Epidermal melanocyte (primary cell): ENCODE results near the gene FAM151A.
A peak's percentile ranks its signal among the peaks of the same experiment; 100 is the strongest.
"Not testable (repeated sequence)": the region's sequence is repeated elsewhere in the genome, so short reads cannot be mapped to it uniquely, and the experiment has no call there.

ENCODE experiments used
- DNase-seq: peaks from one replicate; pipeline ENCODE4 v3.0.0; 2011; ENCODE audit warnings: low spot score; ENCODE audit not compliant: insufficient read length

Gene FAM151A

DNA sequence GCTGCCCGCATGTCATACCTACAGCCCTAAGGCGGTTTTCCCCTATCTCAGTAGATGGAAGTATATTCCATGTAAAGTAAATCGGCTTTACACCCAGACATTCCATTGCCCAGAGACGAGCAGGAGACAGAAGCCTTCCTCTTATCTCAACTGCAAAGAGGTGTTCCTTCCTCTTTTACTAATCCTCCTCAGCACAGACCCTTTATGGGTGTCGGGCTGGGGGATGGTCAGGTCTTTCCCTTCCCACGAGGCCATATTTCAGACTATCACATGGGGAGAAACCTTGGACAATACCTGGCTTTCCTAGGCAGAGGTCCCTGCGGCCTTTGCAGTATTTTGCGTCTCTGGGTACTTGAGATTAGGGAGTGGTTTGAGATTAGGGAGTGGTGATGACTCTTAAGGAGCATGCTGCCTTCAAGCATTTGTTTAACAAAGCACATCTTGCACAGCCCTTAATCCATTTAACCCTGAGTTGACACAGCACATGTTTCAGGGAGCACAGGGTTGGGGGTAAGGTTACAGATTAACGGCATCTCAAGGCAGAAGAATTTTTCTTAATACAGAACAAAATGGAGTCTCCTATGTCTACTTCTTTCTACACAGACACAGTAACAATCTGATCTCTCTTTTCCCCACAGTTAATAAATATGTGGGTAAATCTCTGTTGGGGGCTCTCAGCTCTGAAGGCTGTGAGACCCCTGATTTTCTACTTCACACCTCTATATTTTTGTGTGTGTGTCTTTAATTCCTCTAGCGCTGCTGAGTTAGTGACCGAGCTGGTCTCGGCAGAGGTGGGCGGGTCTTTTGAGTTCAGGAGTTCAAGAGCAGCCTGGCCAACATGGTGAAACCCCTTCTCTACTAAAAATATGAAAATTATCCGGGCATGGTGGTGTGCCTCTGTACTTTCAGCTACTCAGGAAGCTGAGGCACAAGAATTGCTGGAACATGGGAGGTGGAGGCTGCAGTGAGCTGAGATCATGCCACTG, 13.4 kb upstream of the FAM151A start:
- DNase-seq = not testable (repeated sequence)

DNA sequence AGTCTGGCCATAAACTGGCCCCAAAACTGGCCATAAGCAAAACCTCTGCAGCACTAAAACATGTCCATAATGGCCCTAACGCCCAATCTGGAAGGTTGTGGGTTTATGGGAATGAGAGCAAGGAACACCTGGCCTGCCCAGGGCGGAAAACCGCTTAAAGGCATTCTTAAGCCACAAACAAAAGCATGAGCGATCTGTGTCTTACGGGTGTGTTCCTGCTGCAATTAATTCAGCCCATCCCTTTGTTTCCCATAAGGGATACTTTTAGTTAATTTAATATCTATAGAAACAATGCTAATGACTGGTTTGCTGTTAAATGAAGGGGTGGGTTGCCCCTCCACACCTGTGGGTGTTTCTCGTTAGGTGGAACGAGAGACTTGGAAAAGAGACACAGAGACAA, 12.5 kb upstream of the FAM151A start:
- DNase-seq = not testable (repeated sequence)

DNA sequence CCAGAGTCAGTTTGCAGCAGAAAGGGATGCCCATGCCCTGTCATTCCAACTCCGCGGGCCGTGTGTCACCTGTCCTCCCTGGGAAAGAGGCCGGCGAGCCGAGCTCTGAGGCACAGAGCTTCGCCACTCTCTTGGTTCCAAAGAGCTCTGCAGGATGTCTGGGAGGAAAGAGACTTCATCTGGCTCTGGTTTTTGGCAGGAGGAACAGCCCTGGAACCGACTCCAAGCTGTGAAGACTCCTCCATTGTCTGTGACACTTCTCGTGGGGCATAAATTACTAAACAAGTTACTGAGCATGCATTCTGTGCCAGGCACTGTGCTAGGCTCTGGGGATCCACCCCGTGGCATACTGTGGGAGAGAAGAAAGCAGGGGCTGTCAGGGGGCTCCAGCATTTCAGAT, 3.9 kb upstream of the FAM151A start:
- DNase-seq = no peak

DNA sequence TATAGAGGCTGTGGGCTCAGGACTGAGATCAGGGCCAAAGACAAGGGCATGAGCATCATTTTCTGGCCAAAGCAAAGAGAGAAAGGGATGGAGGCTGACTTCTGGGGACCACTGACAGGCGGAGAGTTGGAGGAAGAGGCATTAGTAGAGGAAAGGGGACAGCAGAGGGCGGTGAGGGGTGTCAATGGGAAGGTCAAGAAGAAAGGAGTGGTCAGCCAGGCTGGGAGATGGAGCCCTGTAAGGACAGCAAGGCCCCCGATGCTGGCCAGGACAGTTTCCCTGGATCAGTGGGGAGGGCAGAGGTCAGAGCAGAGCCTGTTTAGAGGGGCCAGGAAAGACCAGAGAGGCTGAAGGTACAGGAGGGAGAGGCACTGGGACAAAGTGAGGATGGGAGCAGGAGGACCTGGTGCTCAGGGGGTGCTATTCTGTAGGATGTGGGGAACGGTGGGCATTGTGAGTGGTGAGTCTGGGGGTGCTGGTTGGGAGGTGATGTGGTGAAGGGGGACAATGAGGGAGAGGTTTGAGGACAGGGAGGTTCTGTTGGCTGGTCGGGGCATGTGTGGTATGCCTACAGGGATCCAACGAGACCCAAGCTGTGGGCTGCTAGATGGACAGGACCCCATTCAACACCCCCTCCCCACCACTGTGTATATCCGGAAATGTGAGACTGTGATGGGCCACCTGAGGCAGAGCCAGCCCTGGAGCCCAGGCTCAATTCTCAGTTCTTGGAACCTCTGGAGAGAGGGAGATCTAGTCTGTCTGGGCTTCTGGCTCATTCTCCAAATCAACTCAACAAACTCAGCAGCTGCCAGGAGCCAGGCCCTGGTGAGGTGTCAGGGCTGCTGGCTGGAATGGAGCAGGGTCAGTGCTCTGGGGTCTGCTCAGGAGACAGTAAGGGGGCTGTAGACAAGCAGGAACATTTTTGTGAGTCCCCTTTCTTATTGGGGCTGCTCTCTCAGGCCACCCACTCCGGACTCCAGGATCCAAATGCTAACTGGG, 1.4 kb upstream of the FAM151A start:
- DNase-seq = no peak

DNA sequence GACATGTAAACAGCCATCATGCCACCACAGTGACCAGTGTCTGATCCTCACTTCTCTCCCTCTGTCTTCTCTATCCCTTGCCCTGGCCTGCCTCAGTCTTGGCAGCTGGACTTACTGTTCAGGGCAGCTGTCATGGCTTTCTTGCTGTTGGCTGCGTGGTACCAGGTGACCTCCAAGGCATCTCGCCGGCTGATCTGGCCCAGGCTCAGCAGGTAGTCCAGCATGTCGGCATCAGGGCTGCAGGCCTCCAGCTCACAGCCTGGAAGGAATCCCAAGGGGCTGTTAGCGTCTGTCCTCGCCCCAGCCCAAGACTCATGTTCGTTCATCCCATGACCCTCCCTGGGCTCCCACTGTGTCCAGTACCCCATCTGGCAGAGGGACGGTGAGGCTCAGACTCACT, 3.6 kb downstream of the FAM151A start:
- DNase-seq = no peak

DNA sequence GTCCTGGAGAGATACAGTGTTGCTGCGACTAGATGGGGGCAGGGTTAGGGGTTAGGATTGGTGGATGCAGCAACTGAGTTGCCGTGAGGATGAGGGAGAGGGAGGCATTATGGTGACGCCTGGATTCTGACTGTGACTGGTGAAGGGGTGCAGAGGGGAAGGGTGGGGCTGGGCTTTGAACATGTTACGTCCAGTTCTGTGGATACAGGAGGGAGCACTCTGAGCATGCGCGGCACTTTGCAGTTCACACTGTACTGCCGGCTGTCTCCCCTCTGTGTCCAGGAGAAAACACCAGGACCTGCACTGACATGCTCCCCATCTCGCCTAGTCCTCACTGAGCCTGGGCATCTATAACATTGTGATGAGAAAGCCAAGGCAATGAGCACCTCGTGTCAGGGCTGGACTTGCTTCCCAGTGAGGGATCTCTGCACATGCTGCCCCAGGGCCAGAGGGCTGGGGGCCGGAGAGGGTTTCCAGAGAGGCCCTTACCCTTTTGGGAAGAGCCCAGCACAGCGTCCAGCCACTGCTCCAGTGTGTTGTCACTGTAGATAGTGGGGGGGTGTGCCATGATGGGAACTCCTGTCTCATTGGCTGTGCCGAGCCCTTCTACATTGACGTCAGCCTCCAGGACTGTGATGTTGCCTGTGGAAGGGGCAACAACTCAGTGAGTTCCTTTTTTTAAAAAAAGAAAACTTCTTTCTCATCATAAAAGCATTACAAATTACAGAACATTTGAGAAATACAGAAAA, 7.6 kb downstream of the FAM151A start:
- DNase-seq = no peak

DNA sequence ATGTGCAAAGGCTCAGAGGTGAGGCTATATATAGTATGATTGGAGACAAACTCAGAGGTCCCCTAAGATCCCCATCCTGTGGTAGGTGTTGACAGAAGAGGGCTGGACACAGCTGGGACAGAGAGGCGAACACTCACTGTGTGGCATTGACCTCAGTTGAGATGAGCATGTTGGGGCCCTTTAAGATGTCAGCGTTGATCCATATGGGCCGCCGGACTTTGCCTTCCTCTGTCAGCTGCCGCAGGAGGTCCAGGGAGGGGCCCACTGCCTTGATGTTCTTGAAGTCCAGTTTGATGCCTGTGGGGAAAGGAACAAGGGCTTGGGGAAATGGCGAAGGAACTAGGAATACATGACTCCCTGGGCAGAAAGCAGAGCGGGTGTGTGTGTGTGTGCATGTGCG, 8.8 kb downstream of the FAM151A start:
- DNase-seq = no peak

DNA sequence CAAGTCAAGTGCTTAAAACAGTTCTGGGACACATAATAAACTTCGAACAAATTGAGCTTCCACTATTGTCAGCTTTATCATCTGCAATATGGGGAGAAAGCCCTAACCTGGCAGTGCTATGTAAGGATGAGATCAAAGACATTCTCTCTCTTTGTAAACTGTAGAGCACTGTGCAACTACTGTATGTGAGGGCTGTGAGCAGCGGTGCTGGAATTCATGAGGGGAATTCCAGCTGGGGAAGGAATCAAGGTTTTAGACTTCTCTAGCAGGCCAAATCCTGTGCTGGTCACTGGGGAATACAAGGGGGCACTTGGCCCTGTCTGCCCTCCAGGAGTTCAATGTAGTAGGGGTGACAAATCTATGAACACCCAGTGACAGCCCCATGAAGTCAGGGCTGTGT, 9.3 kb downstream of the FAM151A start:
- no peak for DNase-seq

DNA sequence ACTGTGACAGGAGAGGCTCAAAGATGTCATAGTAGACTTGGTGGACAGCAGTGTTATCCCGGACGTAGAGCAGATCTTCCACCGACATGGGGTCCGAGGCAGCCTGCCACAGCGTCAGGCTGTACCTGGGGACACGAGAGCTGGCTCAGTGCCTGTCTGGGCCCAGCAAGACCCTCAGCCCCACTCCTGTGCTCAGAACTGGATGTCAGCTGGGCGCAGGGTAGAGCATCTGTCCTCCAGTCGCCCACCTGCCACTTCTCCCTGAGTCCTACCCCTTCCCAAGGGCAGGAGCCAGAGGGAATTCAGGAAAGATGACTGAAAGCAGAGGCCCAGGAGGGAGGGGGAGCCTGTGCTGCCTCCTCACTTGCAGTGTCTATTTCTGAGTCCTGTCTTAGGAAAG, 11.7 kb downstream of the FAM151A start:
- DNase-seq = no peak

DNA sequence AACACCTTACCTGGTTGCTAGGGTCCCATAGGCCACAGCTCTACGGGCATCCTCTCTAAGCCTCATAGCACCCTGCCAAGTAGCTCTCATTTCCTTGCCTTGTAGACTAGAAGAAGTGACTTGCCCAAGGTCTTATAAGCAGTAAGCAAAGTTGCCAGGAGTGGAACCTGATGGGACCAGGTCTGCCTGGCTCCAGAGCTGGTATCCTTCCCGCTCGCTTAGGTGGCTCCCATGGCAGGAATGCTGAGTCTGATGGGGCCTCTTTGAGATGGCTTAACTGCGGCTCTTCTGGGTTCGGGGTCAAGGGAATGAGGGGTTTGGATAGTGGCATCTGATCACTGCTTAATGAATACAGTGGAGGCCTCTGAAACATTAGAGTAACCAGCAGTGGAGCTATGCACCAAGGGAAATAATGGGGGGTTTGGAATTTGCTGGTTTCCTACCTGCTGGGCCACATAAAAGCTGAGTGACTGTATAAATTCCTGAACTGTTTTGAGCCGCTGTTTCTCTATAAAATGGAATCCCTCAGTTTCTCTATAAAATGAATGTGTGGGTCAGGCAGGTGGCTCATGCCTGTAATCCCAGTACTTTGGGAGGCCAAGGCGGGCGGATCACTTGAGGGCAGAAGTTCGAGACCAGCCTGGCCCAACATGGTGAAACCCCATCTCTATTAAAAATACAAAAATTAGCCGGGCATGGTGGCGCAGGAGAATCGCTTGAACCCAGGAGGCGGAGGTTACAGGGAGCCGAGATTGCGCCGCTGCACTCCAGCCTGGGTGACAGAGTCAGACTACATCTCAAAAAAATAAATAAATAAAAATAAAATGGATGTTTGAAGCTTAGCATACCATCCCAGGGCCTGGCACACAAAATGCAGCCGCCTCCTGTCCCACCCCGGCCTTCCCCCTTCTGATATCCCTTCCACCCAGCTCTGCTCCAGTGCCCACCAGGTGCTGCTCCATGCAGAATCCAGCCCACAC, 12.4 kb downstream of the FAM151A start:
- DNase-seq = no peak

DNA sequence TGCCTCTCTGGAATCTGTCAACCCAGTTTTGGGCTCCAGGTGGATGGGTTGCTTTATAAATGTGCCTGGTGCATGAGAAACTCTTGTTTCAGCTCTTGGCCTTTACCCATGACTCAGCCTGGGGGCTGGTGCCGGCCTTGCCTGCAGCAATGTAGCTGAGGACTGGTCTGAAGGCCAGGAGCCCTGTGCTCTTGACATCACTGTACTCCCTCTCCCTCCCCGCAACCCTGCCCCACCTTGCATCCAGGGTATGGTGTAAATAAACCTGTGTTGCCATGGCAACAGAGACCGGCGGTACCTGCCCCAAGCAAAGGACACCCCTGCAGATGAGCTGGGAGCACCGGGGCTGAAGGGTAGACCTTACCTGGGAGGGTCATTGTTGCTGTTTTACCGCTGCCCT, 13.3 kb downstream of the FAM151A start:
- no peak for DNase-seq

DNA sequence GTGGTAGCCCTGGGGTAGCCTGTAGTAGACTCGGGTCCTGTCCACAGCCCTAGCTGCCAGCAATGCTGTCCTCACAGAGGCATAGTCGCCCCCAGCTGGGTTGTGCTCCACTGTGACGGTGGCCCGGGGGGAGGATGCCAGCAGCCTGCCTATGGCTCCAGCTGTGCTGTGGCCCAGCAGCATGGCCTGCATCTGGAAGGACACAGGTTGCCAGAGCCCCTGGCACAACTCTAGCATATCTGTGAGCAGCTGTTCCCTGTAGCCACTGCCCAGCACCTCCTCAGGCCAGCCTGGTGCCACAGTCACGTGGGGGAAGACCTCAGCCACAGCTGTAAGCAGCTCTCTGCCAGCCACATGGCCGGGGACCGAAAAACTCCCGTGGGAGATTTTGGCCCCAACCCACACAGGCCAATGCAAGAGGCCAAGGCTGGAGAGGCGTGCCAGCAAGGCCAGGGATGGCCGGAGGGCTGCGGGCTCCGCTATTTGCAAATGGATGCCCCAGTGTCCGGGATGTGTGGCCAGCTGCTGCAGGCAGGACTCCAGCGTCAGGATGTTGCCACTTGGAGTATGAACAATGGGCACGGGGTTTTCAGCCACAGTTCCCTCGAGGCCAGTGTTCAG, 13.9 kb downstream of the FAM151A start:
- DNase-seq = peak; percentile 15

DNA sequence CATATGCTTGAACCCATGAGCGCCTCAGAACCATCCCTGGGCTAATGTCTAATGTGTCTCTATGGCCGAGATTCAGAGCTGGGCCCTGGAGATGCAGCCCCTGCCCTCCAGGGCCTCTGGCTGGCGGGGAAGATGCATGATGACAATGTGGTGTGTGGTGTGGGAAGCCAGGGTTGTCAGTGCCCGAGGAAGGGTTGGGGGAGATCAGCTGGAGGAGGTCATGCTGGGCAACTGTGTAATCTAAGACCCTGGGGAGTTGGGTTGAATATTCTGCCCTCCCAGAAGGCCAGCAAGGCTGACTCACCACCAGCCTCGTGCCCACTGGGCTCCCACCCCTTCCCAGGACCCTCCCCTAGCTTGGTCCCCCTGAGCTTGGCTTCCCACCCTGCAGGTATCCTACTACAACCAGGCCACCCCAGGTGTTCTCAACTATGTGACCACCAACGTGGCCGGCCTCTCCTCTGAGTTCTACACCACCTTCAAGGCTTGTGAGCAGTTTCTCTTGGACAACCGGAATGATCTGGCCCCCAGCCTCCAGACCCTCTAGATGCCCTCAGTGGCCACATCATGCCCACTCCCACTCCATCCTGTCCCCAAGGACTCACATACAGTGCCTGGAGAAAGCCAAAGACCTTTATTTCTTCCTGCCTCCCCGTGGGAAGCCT, 14.6 kb downstream of the FAM151A start:
- no peak for DNase-seq

DNA sequence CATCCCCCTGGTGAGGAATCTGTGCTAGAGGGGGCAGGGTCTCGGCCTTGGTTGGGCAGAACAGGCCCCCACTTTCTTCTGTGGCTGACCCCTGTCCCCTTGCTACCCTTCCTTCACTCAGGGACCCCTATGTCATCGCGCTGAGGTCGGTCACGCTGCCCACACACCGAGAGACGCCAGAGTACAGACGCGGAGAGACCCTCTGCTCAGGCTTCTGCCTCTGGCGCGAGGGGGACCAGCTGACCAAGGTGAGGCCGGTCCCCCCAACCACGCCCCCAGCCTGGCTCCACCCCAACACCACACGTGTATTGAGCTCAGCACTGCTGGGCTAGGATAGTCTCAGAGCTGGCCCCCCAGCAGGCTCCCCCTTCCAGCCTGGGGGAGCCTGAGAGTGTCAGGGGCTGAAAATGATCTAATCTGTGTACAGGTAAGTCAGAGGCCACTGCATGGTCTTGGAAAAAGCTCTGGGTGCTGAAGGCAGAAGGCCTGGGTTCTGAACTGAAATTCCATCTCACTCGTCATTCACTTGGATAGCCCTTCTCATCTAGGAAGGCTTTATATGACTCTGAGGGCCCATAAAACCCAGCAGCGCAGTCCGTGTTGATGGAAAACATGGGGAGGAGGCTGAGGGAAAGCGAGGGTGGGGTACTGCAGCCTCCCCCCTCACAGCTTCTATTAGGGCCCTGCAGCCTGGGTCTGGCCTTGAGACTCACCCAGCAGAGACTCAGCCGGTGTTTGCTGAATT, 15.3 kb downstream of the FAM151A start:
- peak; percentile 11 for DNase-seq

DNA sequence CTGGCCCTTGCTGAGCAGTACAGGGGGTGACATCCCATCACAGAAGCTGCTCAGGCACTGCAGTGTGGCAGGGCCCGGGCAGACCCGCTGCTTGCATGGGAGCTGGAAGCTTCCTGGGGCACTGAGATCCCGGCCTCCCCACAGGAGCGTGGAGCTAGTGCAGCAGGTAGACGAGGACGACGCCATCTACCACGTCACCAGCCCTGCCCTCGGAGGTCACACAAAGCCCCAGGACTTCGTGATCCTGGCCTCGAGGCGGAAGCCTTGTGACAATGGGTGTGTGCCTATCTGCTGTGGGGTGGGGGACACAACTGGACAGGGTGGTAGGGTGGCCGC, 16.4 kb downstream of the FAM151A start:
- no peak for DNase-seq

DNA sequence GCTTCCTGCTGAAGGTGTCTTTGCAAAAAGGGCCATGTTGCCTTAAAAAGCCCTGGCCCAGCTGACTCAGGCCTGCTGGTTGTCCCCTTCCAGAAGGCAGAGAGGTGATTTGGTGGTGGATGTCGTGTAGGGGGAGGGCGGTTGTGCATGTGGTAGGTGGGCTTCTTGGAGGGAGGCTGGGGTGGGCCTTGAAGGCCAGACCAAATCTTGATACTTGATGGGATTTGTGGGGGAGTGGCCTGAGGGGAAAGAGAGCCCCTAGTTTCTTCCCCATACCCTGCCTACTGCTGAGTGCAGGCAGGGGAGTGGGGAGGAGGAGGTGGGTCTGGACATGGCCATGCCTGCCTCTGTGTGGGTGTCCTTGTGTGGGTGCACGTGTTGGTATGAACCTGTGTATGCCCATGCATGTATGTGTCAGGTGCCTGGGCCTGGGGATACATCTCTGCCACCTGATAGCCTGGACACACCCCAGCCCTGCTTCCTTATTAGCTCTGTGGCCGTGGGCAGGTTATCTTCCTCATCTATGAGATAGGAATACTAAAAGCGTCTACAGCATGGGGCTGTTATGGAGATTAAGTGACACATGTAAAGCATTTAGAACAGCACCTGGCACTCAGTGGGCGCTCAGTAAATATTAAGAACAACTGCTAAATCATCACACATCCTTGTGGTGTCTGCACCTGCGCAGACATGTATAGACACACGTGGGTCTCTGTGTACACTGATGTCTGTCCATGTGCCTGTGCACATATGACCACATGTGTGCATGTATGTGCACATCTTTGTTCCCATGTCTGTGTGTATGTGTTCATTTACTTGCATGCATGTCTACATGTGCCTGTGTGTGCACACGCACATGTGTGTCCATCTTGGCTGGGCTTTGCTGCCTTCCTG, 17.0 kb downstream of the FAM151A start:
- DNase-seq = no peak

DNA sequence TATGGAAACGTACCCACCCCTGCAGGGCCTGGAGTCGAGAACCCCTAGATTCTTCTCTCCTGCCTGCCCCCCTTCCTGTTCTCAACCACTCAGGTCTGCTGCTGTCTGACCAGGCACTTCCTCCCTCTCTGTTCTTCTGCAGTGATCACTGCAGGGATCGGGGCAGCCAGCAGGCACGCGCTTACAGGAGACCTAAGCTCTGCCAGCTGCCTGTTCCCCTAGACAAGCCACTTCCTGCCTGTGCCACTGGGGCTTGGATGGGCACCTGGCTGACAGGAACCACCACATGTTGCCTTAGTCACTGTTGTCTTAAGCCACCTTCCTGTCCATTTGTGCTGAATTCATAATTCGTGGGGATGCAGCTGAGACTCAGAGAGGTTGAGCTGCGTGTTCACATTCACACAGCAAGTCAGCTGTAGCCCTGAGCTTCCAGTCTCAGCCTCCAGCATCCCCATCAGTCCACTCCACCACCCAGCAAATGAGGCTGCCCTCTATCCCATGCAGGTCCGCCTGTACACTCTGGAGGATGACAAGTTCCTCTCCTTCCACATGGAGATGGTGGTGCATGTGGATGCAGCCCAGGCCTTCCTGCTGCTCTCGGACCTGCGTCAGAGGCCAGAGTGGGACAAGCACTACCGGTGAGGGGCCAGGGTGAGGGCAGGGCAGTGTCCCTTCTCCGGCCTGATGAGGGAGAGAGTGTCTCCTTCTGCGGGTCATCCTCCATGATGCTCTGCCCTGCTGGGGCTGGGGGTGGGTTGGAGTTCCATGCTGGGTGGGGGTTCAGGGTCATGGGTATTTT, 18.6 kb downstream of the FAM151A start:
- DNase-seq = no peak
